HG03432 (cell line): Measurements from ENCODE around the gene KCND2.

ENCODE experiments used
- ATAC-seq: cut with Tn5 transposase; IDR thresholded peaks from one replicate; pipeline ENCODE4 v1.9.1; 2021; ENCODE audit warnings: mild to moderate bottlenecking, moderate library complexity; ENCODE audit not compliant: unreplicated experiment

KCND2 gene

GRCh38 chr7:120405652-120406051, 132.7 kb downstream of the KCND2 start:
- ATAC-seq = no peak

- ATAC-seq = no peak
Observed at GRCh38 chr7:120407010-120407409, 134.0 kb downstream of the KCND2 start.

DNA sequence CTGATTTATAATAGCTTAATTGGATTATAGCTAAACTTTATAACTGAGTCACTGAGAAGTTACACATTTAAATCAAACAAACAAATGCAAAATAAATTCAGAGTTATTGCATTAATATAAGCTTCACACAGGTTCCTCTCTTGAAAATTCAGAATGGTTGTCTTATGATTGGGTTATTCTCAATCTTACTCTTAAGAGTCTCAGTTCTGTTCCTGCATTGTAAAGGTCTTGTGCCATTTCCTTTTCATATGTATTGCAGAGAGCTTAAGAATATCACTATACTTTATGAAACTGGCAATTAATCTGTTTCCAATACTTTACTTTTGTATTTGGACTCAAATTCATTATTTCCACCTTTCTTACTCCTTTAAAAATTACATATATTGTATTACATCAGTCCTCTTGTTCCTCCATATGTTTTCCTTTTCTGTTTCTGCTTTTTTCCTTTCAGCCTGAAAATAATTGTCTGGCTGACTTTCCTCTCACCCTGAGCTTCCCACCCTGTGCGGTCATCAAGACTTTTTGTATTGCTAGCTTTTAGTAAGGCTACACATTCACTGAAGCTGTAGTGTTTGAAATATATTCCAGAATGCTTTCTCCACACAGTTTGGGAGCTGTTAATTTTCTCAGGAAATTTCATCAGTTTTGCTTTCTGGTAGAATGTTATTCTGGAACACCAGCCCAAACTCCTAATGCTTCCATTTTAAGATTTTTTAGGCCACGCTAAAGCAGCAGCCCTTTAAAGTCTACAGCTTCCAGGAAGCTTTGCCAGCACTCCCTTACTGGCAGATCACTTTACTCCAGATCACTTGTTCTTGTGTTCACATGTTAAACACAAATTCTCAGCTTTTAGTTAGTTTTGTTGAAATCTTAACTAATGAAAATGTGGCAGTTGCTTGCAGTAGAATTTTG, 139.4 kb downstream of the KCND2 start:
- peak; percentile 89 for ATAC-seq

DNA sequence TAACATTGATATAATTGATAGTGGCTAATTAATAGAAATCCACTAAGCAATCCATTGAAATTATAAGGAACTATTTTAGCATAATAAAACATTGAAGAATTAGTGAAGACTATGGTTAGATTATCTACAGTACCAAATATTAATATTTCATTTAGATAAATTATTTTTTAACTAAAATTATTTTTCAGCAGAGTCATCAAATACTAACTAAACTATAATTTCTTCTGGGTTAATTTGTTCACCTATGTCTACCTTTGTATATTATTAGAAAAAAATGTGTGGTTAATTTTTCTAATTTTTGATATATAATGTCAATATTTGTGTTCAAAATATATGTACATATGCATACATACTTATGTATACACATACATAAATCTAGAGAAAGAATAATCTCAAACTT, 140.2 kb downstream of the KCND2 start:
- ATAC-seq = no peak

DNA sequence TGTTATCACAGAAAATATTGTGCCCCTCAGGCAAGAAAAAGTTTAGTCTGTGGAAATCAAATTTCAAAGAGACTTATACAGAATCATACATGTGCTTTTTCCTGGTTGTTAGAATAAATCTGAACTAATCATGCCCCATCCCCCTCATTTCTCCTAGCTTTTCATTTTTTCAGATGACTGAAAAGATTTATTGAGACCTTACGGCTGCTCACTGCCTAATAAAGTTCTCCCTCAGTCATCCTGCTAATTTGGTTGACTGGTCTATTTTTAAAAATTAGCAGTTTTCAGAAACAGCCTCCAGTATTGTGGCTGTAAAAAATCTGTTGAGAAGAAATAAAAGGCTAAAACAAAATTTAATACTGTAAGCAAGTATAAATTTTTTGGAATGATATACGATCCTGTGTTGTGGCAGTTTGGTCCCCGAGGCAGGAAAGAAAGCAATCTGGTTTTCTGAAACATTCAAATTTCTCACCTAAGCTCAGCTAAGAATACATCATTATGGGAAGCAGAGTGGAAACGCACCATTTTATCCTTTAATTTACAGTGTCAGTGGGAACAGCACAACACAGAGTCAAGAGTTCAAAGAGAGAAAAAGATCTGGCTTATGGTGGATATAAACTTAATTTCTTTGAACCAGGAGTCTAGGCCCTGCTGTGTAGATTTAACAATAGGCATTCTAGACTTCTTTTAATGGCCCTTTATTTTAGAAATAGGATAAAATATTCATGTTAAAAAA, 144.4 kb downstream of the KCND2 start:
- ATAC-seq = no peak

DNA sequence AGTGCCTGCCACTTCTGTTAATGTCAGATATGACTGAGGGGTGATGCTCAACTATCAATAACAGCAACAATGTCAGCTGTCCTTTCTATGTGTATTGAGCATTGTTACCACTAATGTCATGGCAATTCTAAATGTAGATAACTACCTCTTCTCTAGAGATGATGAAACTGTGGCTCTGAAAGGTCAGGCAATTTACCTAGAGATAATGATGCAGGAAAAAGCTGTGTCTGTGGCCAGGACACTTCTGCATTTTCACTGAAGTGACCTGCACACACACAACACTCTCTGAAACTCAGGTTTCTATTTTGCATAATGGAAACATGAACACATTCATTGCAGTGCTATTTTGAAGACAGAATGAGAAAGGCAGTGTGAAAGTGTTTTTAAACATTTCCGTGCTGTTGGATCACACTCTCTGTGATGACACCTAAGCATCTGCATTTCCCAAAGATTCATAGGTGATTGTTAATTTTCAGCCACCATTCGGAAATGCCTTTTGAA, 148.2 kb downstream of the KCND2 start:
- ATAC-seq = peak; percentile 95

DNA sequence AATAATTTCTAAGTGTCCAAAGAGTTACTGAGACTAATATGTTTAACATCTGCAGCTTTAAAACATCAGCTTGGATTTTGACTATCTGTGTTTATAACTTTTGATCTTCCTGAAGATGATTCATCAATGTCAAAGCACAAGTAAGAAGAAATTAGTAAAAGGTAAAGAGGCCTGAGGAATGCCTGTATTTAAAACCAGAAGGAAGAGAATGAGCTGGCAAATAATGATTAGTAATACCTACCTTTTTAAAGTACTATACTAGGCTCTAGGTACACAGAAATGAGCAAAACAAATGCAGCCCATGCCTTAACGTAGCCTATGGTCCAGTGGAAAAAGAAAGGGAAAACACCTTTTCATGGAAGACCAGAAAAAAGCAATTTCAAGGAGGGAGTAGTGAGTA, 158.0 kb downstream of the KCND2 start:
- peak; percentile 55 for ATAC-seq

GRCh38 chr7:120436487-120437060, 163.6 kb downstream of the KCND2 start:
- peak; percentile 31 for ATAC-seq

GRCh38 chr7:120441850-120442249, 168.9 kb downstream of the KCND2 start:
- ATAC-seq = peak; percentile 87

GRCh38 chr7:120442838-120443237, 169.9 kb downstream of the KCND2 start:
- ATAC-seq = peak; percentile 58

DNA sequence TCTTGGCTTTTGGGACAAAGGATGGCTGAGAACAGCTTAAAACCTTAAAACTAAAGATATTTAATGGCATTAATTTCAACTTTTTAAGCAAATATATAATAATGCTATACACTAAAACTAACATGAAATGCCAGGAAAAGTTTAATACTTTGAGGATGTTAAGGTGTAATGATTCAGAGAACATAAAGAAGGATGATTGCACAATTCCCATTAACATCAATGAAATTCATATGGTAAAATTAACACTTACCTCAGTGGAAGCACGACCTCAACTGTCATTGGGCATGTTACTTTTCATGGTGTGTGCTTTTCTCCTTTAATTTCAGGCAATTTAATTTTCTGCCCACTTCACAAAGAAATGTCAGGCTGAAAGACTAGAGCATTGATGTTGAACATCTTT, 171.7 kb downstream of the KCND2 start:
- no peak for ATAC-seq

DNA sequence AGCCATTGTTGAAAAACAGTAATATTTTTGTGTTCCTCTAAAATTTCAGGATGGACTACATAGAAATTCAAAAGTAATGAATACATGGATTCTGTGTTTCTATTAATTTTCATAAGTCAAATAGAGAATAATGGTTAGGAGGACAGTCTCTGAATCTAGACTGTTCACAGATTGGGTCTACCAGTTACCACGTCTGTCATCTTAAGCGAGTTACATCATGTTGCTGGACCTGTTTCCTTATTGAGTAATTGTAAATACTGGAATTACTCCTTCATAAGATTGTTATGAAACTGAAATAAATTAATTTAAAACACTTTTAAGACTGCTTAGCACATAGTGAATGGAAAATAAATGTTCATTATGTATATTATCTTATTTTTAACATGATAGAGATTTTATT, 172.3 kb downstream of the KCND2 start:
- ATAC-seq = no peak

GRCh38 chr7:120452665-120453064, 179.7 kb downstream of the KCND2 start:
- ATAC-seq = no peak

- ATAC-seq = no peak
Observed at GRCh38 chr7:120456699-120457098, 183.7 kb downstream of the KCND2 start.

DNA sequence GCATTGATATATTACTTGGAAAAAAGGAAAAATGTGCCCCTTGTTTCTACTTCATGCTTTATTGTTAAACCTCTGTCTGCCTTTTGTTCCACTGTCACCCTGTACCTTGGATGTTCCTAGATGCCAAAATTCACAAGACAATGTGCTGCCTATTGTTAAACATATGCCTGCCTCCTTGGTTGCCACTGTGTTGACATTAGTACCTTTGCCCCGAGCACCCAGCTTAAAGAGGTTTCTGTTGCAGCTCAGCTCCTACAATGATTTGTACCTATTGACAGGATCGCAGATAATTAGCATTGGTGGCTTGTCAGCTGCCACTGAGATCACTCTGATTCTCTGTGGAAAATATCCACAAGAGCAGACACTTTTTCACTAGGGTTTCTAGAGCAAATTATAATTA, 188.0 kb downstream of the KCND2 start:
- ATAC-seq = peak; percentile 50

DNA sequence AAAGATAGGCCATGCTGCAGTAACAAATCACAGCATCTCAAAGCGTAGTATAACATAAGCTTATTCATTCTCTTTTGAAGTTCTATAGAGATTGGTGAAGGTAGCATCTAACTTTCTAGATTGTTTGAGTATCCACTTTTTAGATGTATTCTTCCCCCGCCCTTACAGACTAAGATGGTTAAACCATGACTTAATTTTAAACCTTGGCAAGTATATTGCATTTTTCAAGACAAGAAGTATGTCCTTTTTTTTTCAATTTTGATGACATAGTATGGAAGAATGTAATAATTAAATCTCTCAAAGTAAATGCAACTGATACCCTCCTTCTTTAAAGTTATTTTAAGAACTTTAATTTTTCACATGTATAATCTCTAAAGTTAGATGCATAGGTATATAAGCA, 190.0 kb downstream of the KCND2 start:
- no peak for ATAC-seq

GRCh38 chr7:120464104-120464503, 191.1 kb downstream of the KCND2 start:
- no peak for ATAC-seq

DNA sequence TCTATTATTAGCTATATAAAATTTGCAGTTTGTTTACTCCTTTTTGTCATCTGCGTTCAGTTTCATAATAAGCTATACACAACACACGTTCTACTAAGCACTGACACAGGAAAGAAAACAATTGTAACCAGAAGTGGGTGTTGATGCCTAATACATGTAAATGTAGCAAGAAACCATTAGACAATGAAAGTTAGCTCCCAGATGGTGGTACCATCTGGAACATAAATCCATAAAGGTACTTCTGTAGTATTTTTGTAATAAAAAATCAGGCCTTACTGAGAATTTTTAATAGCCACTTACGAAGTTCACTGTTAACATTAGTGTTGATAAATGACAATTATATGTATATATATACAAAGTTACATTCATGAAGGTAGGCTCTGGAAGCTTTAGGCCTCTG, 194.7 kb downstream of the KCND2 start:
- no peak for ATAC-seq

DNA sequence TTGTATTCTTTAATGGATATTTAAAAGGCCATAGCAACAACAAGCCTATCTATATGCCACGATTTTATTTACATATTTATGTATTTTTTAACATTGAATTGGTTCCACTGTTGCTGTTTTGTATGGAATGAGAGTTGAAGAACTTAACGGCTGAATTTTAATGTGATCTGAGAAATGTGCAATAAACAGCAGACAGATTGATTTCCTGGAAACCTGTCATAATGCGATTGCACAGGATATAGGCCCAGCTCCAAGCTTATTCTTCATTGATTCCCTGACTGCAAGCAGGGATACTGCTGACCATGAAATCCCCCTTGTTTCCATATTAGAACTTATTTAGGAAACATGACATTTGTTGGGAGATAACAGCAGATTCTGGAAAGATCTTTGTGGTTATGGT, 195.6 kb downstream of the KCND2 start:
- no peak for ATAC-seq

GRCh38 chr7:120472892-120473291, 199.9 kb downstream of the KCND2 start:
- ATAC-seq = no peak

DNA sequence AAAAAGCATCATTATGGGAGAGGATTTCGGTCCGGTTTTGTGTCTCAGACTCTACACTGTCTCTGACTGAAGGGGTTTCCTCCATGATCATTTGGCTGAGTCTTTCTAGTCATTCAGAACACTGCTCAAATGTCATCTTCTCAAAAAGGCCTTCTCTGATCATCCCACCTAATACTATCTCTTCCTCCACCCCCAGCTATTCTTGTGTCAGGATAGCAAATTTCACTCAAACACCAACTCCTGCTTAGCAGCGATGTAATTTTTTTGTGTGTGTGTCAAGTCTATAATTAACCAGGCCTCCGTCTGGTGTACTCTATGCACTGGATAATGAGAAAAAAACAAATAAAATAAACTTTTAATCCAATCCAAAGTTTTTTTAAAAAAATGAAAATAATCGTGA, 200.4 kb downstream of the KCND2 start:
- ATAC-seq = no peak

DNA sequence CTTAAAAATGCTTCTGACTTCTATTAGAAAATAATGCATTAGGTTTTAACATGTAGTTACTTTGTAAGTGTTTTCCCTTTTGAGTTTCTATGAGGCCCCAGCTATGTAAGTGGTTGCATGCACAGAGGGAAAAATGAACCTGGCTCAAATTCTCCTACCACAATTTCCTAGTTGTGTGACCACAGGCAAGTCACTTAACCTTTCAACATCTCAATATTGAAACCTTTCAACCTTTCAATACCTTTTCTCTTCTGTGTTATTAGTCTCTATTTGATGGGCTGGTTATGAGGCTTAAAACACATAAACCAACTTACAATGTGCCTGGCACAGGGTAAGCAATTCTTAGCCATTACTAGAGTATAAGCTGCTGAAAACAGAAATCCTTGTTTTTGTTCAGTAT, 203.0 kb downstream of the KCND2 start:
- ATAC-seq = peak; percentile 83
